Omental fat pad (tissue), 4 donors: Measurements from ENCODE around the gene L3MBTL4. TPM values are rescaled to one million over a fixed set of nuclear protein-coding genes. Genes with fewer than 3 reads are reported as not detected.
A peak's percentile ranks its signal among the peaks of the same experiment; 100 is the strongest.
"Not testable (repeated sequence)": the region's sequence is repeated elsewhere in the genome, so short reads cannot be mapped to it uniquely, and the experiment has no call there.

Experiments
- ATAC-seq: fragments of 150-250 bp; one replicate; pipeline ENCODE4 v1.9.1; 2016; ENCODE audit warnings: mild to moderate bottlenecking, moderate library complexity; ENCODE audit not compliant: low FRiP score
- DNase-seq: peaks from one replicate; pipeline ENCODE4 v3.0.0-alpha.2; 2019; ENCODE audit warnings: low spot score
- total RNA-seq, 4 donors: library from RNA; depleted of rRNA; stranded (reverse); fragments of >200 nt; gene quantifications; one replicate each; pipeline ENCODE4 v1.1.0, GENCODE V29; 2016
- TF ChIP-seq, protein P1 (sequence below), 3 donors: fragments of 450-650 bp; IDR thresholded peaks; one replicate each; pipeline ENCODE4 v1.5.1; 2016 to 2017; ENCODE audit warnings: antibody characterized with exemption in 3 of 3, mild to moderate bottlenecking in 3 of 3, moderate library complexity in 2 of 3

L3MBTL4 gene
- total RNA-seq, 4 donors from 2014 or later = 7.2 to 14.8 (median 8.3) TPM

DNA sequence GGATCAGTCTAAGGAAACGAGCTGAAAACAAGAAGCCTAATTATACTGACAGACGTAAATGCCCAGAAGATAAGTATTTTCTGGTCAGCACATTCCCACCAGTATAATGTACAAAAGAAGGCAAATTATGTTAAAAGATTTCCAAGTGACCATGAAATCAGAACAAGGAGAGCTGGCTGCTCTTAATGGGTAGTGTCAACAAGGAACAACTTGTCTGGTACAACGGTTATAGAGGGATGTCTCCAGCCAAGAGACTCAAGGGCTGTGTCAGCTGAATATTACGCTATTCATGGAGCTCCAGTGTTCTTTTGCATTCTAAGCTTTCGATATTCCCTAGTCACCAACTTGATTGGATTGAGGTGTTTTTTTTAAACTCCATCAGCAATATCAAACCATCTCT lies 8.6 kb upstream of the L3MBTL4 start:
- DNase-seq = no peak
- no peak for ATAC-seq
- TF ChIP-seq, protein P1, sequence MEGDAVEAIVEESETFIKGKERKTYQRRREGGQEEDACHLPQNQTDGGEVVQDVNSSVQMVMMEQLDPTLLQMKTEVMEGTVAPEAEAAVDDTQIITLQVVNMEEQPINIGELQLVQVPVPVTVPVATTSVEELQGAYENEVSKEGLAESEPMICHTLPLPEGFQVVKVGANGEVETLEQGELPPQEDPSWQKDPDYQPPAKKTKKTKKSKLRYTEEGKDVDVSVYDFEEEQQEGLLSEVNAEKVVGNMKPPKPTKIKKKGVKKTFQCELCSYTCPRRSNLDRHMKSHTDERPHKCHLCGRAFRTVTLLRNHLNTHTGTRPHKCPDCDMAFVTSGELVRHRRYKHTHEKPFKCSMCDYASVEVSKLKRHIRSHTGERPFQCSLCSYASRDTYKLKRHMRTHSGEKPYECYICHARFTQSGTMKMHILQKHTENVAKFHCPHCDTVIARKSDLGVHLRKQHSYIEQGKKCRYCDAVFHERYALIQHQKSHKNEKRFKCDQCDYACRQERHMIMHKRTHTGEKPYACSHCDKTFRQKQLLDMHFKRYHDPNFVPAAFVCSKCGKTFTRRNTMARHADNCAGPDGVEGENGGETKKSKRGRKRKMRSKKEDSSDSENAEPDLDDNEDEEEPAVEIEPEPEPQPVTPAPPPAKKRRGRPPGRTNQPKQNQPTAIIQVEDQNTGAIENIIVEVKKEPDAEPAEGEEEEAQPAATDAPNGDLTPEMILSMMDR (IDR thresholded peaks at IDR 0.05) = no peak

DNA sequence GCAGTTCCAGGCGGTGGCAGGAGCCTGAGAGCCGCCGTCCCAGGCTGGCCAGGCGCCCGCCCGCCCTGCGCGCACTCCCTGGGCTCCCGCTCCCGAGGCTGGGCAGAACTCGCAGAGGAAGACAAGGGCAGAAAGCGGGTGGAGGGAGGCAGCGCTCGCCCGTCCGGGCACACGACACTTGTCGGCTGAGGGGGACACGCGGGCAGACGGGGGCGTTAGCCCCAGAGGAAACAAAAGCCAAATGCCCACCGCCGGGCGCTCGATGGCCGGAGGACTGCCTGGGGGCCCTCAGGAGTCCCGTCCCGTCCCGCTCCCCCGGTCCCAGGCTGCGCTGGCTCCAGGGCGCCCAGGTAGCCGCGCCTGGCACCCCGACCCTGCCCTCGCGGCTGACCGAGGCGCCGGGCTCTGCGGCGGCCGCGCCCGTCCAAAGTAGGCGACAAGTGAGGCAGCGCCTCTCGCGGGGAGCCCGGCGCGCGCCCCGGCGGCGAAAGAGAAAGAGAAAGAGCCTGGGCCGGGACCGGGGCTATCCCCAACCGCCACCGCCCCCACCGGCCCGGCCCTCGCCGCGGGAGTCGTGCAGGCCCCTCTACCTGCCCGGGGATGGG lies 491 bp downstream of the L3MBTL4 start:
- DNase-seq = peak; percentile 29
- ATAC-seq = peak; percentile 89
- TF ChIP-seq, protein P1 (IDR thresholded peaks at IDR 0.05) = no peak

GRCh38 chr18:6413579-6414117 lies 1.1 kb downstream of the L3MBTL4 start:
- TF ChIP-seq, protein P1 (IDR thresholded peaks at IDR 0.05) = no peak
- no peak for DNase-seq
- no peak for ATAC-seq

DNA sequence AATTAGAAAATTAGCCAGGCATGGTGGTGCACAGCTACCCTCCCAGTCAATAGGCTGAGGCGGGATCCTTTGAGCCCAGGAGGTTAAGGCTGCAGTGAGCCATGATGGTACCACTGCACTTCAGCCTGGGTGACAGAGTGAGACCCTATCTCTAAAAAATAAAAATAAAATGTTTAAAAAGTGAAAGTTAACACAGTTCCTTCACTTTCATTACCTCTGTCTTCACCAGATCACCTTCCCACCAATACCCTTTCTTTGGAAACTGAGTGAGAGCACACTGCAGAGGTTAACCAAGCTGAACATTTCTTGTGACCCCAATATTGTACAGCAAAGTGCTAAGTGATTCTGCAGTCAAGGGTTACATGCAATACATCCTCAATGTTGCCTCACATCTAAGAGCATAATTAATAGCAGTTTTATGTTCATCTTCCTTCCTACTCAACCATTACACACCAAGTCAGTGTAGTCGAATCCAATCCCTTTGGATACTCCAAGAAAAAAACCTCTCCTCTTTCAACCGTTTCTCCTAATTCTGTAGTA lies 1.7 kb downstream of the L3MBTL4 start:
- TF ChIP-seq, protein P1 (IDR thresholded peaks at IDR 0.05) = no peak
- ATAC-seq (peak; percentile 21), DNase-seq (no peak)

DNA sequence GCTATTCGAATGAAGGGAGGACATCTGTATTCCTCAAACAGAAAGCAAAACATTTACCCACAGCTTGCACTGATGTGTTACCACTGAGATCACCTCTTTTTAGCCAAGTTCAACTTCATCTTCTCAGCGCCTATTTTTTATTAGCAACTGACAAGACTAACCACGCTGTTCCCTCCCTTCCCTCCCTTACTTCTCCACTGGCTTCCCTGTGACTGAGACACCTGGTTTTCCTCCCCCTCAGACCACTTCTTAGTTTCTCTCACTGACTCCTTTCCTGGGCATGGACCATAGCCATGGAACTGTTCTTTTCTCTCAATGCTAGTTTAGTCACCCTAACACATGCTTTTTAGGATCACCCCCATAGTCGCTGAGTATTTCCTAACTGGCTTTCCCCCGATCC lies 3.3 kb downstream of the L3MBTL4 start:
- no peak for ATAC-seq
- DNase-seq = no peak
- TF ChIP-seq, protein P1 (IDR thresholded peaks at IDR 0.05) = no peak

- TF ChIP-seq, protein P1 (IDR thresholded peaks at IDR 0.05) = no peak
- ATAC-seq (no peak), DNase-seq (no peak)
Observed at GRCh38 chr18:6409933-6410332, 4.8 kb downstream of the L3MBTL4 start.

DNA sequence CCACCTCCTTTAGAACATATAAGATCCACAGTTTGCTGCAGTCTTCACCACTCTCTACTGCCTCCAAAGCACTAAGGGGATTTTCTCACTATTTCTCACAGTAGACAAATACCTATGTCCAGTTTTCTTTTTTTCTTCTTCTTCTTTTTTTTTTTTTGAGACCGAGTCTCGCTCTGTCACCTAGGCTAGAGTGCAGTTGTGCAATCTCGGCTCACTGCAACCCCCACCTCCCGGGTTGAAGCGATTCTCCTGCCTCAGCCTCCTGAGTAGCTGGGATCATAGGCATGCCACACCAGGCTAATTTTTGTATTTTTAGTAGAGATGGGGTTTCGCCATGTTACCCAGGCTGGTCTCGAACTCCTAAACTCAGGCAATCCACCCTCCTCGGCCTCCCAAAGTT lies 6.2 kb downstream of the L3MBTL4 start:
- ATAC-seq, DNase-seq: not testable (repeated sequence)
